ENCODE measurements around the gene DOCK3.
"Not testable (repeated sequence)": the region's sequence is repeated elsewhere in the genome, so short reads cannot be mapped to it uniquely, and the experiment has no call there.

Gene DOCK3

GRCh38 chr3:50651920-50652529 lies 22.7 kb upstream of the DOCK3 start:
- no peak for DNase-seq (ENCODE audit: low read depth)

- no peak for DNase-seq (ENCODE audit: low read depth)
Measured at GRCh38 chr3:50652709-50653108, 22.0 kb upstream of the DOCK3 start.

GRCh38 chr3:50653937-50654595 lies 20.7 kb upstream of the DOCK3 start:
- DNase-seq (ENCODE audit: low read depth) = no peak

GRCh38 chr3:50655009-50655830 lies 19.5 kb upstream of the DOCK3 start:
- DNase-seq (ENCODE audit: low read depth) = no peak

GRCh38 chr3:50656417-50657195 lies 18.1 kb upstream of the DOCK3 start:
- DNase-seq (ENCODE audit: low read depth) = no peak

GRCh38 chr3:50657407-50657806 lies 17.3 kb upstream of the DOCK3 start:
- no peak for DNase-seq (ENCODE audit: low read depth)

- DNase-seq (ENCODE audit: low read depth) = no peak
Measured at GRCh38 chr3:50657816-50658215, 16.9 kb upstream of the DOCK3 start.

- DNase-seq (ENCODE audit: low read depth) = no peak
Measured at GRCh38 chr3:50658416-50658815, 16.3 kb upstream of the DOCK3 start.

- no peak for DNase-seq (ENCODE audit: low read depth)
Measured at GRCh38 chr3:50658831-50659230, 15.9 kb upstream of the DOCK3 start.

- DNase-seq (ENCODE audit: low read depth) = no peak
Measured at GRCh38 chr3:50660386-50660785, 14.3 kb upstream of the DOCK3 start.

GRCh38 chr3:50661321-50661837 lies 13.3 kb upstream of the DOCK3 start:
- no peak for DNase-seq (ENCODE audit: low read depth)

- no peak for DNase-seq (ENCODE audit: low read depth)
Measured at GRCh38 chr3:50662408-50662807, 12.3 kb upstream of the DOCK3 start.

- DNase-seq (ENCODE audit: low read depth) = no peak
Measured at GRCh38 chr3:50665081-50665840, 9.5 kb upstream of the DOCK3 start.

GRCh38 chr3:50665841-50666115 lies 8.9 kb upstream of the DOCK3 start:
- DNase-seq (ENCODE audit: low read depth) = not testable (repeated sequence)

- no peak for DNase-seq (ENCODE audit: low read depth)
Measured at GRCh38 chr3:50666837-50667236, 7.9 kb upstream of the DOCK3 start.

- DNase-seq (ENCODE audit: low read depth) = peak; percentile 78
Measured at GRCh38 chr3:50671331-50671730, 3.4 kb upstream of the DOCK3 start.

- DNase-seq (ENCODE audit: low read depth) = no peak
Measured at GRCh38 chr3:50672656-50673055, 2.1 kb upstream of the DOCK3 start.

GRCh38 chr3:50673931-50674330 lies 796 bp upstream of the DOCK3 start:
- DNase-seq (ENCODE audit: low read depth) = no peak

- DNase-seq (ENCODE audit: low read depth) = no peak
Measured at GRCh38 chr3:50675179-50676030, 678 bp downstream of the DOCK3 start.

GRCh38 chr3:50676031-50676705 lies 1.4 kb downstream of the DOCK3 start:
- no peak for DNase-seq (ENCODE audit: low read depth)

Data from stromal cell of bone marrow (primary cell).